Stimulated activated CD8-positive, alpha-beta memory T cell treated with anti-CD3 and anti-CD28 coated beads, Interleukin-2, amount 100 ng/mL, for 1 hour (primary cell): ENCODE measurements around the gene CIAO3.
"Not testable (repeated sequence)": the region's sequence is repeated elsewhere in the genome, so short reads cannot be mapped to it uniquely, and the experiment has no call there.

Experiments
- DNase-seq, 2 donors: peaks; one replicate each; pipeline ENCODE4 v3.0.0-alpha.2; 2020; ENCODE audit warnings: low read depth in 2 of 2

The CIAO3 gene

DNA sequence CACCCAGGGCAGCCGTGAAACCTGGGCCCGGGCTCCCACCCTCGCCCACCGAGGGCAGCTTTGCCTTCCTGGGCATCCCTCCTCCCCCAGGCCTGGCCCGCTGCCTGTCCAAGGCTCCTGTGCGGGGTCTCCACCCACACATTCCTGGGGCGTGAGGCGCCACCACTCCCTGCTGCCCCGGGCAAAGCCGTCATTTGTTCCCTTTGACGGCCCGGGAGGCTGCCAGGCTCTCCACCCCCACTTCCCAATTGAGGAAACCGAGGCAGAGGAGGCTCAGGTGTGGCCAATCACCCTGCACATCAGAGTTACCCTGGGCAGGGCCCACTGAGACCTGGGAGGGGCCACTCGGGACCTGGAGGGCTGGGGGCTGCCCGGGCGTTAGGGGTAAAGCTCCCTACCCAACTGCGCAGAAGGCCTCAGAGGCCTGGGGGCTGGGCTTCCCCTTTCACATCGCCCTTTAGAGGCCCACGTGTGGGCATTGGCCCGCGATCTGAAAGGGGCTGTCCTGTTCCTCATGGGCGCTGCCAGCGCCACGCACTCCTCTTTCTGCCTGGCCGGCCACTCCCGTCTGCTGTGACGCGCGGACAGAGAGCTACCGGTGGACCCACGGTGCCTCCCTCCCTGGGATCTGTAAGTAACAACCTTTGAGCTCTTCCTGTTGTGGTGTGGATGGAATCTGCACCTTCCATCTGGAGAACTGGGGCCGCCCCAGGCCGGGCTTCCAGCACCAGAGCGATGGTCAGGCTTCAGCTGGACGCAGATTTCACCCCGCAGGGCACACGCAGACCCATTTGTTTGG, 19.9 kb upstream of the CIAO3 start, which contains the start of gene MSLN:
MSLN (plus strand) TSS at position 190 of the 799 bp plus-strand sequence. CDS start 1,947 bp downstream, outside the sequence.
- DNase-seq = no peak

DNA sequence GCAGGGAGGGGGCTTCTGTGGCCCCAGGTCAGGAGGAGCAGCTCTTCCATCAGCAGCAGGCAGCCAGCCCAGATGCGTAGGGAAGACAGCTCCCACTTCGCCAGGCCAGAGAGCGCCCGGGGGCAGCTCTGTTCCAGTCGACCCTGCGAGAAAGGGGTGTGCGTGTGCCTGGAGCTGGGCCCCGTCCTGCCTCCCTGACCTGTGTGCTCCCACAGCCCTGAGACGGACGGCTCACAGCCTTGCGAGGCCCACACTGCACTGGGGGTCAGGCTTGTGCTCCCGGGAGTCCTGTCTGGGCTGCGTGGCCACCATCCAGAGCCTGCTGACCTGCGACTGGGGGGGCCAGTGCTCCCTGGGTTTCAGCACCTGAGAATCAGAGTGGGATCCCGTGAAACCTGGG, 19.3 kb upstream of the CIAO3 start:
- no peak for DNase-seq

DNA sequence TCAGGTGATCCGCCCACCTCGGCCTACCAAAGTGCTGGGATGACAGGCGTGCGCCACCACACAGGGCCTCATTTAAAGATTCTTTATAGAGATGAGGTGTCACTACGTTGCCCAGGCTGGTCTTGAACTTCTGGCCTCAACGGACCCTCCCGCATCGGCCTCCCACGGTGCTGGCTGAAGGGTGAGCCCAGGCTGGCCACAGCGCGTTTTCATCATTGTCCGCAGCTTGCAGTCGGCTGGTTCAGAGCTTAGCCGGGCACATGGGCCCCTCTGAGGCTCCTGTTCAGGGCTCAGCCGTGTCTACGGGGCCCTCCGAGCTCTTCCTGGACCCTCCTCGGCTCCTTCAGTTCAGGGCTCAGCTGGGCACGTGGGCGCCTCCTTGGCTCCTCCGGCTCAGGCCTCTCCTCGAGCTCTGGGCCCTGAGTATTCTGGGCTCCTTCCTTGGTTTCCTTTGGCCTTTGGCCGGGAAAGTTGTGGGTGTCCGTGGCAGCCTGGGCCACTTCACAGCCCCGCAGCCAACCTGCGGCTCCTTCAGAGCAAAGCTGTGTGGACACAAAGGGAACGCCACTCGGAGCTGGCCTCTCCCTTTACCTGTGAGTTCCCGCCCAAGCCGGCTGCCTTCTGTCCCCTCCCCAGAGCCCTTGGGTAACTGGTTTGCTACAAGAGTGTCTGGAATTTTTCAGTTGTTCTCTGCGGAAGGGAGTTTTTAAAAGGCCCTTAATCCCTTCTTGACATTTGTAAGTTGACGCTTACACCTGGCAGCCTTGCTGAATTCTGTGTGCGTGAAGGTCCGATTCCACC, 18.5 kb upstream of the CIAO3 start:
- DNase-seq = no peak

DNA sequence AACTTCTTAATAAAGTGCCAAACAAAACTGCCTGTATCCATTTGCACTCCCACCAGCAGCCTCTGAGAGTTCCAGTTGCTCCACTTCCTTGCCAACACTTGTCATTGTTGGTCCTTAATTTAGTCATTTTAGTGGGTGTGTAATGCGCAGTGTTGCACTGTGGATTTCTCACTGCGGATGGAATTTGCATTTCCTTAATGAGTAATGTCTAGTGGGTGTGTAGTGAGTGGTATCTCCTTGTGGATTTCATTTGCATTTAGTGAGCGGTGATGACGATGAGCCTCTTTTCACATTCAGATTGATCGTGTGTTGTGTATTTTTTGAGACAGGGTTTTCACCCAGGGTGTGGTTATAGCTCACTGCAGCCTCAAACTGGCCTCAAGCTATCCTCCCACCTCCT, 15.6 kb upstream of the CIAO3 start:
- DNase-seq = no peak

DNA sequence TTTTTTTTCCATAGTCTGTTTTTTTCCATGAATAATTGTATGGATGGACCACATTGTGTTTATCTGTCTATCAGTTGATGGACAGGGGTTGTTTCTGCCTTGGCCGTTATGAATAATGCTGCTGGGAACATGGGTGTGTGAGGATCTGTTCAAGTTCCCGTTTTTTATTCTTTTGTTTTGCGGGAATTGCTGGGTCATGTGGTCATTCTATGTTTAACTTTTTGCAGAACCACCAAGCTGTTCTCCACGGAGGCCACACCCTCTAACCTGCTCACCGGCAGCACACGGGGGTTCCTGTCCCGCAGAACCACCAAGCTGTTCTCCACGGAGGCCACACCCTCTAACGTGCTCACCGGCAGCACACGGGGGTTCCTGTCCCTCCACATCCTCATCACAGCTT, 13.9 kb upstream of the CIAO3 start:
- DNase-seq = no peak

DNA sequence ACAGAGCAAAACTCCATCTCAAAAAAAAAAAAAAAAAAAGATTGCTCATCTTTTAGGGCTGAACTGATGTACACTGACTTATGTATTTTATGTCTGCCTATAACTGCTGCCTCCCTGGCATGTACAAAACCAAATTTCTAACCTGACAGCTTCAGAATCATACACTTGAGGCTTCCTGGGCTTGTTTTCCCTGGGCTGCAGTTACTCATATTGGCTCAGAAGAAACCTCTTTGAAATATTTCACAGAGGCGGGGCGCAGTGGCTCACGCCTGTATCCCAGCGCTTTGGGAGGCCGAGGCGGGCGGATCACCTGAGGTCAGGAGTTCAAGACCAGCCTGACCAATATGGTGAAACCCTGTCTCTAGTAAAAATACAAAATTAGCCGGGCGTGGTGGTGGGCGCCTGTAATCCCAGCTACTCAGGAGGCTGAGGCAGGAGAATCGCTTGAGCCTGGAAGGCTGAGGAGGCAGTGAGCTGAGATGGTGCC, 13.4 kb upstream of the CIAO3 start:
- not testable (repeated sequence) for DNase-seq

DNA sequence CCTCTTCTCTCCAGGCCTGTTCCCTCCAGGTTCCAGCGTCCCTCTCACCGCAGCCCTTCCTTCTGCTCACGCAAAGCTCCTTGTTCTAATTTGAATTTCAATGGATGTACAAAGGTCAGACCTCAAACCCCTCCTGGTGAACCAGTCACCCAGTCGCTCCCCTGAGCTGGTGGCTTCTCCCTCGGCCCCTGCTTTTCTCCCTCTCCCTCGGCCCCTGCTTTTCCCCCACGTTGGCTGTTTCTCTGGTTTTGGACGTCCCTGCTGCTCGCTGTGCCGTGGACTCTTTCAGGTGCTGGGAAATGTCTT, 11.2 kb upstream of the CIAO3 start:
- no peak for DNase-seq

DNA sequence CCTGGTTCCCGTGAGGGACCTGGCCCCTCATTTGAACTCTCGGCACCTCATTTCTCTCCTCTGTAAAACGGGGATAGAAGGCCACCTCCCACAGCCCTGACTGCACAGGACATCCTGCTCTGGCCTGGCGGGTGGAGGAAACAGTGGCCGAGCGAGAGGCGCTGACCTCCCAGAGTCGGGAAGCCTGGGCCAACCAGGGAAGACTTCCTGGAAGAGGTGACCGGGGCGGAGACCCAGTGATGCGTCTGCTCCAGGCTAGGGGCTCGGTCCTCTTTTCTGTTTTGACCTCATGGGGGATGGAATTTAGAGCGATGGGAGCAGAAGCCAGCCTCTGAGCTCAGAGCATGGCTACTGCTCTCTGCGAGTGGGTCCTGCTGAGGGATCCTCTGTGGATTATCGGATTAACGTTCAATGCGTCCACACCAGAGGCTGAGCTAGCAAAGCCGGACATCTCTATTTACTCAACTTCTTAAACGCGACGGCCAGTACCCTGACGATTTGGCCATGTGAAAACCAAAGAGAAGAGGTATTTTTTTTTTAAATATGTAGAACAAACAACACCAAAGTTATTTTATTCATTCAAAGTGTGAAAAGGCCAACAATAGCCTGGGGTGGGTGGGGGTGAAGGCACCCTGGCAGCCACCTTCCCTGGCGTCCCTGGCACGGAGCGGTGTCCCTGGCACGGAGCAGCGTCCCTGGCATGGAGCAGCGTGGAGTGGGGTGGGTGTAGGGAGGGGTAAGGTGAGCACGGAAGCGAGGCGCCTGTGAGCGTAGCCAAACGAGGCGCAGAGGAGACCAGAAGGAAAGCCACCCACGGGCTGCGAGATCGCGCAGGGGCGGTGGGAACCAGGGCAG, 10.6 kb upstream of the CIAO3 start:
- no peak for DNase-seq

DNA sequence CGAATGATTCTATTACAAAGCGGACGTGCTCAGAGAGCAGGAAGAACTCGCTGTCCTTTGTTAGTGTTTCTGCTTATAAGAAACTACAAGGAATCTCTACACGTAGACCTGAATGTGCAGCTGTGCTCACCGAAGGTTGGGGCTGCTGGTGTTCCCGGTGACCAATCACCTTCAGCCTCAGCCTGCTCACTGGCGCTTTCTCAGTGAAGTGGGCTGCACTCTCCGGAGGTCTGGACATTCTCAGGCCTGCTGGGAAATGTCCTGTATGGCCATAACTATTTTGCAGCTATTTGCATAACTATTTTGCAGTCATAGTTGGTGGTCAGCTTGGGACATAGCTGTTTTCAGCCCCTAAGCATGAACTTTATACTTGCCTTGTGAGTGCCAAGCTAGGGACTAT, 9.7 kb upstream of the CIAO3 start:
- DNase-seq = no peak

DNA sequence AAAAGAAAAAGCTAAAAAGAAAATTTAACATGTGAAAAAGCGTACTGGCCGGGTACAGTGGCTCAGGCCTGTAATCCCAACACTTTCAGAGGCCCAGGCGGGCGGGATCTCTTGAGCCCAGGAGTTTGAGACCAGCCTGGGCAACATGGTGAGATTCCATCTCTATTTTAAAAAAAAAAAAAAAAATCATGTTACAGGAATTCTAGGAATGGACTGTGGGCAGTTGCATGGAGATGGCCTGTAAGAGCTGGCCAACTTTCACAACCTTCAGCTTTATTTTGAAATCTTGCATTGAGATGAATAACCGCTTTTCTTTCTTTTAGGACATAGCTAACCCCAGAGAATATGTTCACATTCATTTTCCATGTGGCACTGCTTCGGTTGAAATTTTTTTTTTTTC, 8.2 kb upstream of the CIAO3 start:
- DNase-seq = no peak

DNA sequence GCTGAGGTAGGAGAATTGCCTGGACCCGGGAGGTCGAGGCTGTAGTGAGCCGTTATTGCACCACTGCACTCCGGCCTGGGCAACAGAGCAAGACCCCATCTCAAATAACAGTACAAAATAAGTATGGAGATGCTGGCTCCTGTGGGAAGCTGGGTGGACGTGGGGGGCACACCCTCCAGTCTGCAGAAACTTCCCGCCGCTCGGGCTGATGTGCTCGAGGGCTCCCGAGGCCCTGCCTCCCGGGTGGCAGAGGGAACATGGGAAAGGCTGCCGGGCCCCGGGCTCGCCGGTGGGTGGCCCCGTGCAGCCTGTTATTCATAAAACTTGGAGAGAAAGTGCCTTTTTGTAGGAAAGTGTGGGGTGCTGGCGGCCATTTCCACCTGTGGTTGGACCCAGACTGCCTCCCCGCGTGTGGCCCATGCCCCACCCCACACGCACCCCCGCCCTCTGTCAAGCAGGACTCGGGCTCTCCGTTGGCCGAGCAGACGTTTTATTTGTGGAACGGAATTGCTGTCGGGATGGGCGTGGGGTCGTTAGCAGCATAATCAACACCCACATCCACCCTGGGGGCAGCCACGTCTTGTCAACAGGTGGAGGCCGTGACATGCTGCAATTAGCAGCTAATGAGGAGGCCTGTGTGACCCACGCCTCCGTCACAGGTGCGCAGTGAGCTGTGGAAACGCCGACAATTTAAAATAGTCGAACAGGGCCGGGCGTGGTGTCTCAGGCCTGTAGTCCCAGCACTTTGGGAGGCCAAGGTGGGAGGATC, 7.4 kb upstream of the CIAO3 start:
- DNase-seq = no peak

DNA sequence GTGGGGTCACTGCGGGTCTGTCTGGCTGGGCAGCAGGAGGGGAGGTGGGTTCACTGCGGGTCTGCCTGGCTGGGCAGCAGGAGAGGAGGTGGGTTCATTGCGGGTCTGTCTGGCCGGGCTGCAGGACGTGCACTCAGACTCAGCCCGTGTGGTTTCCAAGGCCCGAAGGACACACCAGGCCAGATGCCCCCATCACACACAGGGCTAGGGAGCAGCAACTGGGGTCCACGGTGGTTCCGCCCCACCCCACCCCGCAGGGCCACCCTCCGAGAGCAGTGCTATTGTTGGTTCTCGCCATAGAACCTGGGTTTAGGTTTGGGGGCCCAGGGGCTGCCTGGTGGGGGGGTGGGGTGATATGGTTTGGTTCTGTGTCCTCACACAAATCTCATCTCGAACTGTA, 5.8 kb upstream of the CIAO3 start:
- DNase-seq = no peak

DNA sequence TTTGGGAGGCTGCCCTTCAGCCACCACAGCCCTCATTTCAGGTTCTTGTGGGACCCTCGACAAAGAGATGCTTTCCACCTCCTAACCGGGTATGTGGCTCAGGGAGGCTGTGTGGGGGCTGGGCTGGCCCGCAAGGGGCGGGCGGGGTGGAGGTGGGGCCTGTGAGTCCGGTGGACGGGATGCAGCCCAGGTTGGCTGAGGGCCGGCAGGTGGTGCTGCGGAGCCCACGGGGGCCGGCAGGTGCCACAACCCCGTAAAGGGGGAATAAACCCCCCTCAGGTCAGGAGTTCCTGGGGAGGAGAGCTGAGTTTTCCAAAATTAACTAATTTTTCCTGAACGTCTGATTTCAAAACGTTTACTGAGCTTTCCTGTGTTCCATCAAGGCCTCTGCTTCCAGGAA, 4.9 kb upstream of the CIAO3 start:
- no peak for DNase-seq

DNA sequence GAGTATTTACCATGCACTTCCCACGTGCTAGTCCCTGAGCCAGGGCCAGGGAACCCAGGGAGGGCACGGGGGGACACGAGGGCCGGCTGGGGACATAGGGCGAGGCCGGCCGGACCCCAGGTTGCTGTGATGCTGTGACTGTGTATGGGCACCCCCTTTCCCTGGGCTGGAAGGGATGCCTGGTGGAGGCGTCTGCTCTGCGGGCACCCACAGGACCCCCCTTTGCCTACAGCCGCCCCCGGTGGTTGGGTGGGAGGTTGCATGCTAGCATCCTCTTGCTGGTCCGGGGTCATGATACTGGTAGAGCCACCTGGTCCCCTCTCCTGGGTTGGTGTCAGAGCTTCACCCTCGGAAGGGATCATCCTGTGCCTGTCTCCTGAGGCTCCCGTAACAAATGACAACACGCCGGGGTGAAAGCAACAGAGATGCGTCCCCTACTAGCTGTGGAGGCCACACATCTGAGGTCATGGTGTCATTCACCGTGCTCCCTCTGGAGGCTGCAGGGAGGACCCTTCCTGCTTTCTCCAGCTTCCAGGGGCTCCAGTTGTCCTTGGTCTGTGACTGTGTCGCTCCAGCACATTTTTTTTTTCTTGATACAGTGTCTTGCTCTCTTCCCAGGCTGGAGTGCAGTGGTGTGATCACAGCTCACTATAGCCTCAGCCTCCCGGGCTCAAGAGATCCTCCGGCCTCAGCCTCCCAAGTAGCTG, 3.1 kb upstream of the CIAO3 start:
- DNase-seq = no peak

DNA sequence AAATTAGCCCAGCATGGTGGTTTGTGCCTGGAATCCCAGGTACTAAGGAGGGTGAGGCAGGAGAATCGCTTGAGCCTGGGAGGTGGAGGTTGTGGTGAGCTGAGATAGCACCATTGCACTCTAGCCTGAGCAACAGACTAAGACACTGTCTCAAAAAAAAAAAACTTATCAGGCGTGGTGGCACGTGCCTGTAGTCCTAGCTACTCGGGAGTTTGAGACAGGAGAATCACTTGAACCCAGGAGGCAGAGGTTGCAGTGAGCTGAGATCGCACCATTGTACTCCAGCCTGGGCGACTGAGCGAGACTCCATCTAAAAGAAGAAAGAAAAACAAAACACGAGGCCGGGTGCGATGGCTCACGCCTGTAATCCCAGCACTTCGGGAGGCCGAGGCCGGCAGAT, 2.1 kb upstream of the CIAO3 start:
- not testable (repeated sequence) for DNase-seq

DNA sequence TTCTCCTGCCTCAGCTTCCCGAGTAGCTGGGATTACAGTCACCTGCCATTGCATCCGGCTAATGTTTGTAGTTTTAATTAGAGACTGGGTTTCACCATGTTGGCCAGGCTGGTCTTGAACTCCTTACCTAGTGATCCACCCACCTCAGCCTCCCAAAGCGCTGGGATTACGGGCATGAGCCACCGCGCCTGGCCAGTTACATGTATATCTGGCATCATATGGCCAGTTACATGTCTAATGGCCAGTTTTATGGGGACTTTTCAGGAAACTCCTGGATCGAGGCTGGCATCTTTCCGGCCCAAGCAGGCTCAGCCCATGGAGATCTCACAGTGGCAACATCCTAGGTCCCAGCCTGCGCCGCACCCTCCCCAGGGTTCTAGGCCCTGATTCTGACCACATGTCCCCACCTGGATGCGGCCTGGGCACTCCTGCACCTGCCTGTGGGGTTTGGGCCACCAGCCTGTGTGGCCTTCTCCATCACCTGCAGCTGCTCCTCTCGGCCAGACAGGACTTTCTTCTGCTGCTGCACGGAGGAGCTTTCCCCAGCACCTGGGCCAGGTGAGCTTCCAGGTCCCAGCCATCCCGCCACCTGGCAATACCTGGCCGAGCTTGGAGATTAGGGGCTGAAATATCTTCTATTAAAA, 1.3 kb upstream of the CIAO3 start:
- no peak for DNase-seq

DNA sequence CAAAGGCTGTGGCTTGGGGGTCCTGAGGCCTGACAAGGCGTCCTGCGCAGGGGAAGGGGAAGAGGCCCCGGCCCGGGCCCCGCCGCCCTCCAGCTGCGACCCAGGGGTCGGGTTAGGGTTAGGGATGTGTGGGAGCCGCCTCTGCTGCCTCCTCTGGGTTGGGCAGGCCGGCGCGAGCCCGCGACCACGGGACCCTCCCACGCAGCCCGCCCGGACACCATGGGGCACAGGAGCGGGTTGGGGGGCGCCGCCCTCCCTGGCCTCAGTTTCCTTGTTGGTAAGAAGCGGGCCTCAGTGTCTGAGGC, 386 bp downstream of the CIAO3 start:
- no peak for DNase-seq

DNA sequence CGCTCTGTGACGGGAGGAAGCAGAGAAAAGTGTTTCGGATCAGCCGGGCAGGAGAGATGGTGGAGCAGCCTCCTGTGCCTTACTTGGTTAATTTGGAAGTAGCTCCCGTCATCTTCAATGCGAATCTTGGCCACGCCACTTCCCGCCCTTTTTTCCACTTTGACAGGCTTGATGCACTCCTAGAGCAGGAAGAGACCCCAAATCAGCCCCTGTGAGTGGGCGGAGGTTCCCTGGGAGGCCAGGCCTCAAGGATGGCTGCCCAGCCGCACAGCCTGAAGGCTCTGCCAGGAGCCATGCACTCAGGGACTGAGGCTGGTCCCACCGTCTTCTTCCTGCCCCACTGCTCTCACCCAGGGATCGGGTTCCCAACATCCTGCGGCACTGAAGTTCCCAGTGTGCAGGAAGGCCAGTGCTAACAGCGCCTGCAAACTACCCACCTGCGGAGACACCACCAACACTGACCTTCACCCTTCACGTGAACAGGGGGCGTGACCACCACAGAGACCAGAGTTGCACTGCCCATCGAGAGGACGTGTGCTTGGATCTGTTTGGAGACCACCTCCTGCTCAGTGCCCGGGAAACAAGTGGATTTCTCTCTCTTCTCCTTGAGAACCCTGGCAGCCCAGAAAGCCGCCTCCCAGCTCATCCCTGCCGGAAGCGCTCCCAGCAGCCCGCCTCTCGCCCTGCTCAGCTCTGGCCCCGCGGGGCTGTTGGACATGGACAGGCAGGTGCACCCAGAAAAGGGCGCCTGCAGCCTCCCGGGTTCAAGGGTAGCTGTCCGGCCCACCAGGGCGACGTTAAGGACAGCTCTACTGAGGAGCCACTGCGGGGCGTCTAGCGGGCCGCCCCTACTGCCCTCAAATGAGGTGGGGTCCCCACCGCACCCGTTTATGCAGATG, 988 bp downstream of the CIAO3 start:
- no peak for DNase-seq

DNA sequence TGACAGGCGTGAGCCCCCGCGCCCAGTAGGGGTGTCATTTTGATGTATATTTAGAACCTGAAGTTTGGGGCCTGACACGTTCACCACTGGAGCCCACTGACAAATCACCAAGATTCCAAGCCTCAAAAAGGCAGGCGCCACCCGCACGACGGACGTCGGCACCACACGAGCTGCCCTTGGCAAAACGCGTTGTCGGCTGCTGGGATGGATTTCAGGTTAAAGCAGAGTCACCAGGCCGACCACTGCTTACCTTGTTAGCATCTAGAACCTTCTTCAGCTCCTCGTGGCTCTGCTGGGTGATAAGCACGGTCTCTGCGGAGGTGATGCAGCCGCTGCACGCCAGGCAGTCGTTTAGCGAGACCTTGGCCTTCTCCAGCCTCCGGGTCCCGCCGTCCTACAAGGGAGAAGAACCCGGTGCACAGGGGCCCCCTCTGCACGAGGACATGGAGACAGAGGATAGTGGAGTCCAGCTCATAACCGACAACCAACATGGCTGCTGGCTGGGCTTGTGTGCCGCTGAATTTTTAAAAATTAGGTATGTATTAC, 3.8 kb downstream of the CIAO3 start:
- DNase-seq = no peak
